Adrenal gland (tissue), 5 donors: Measurements from ENCODE around the gene RNF217.

ENCODE experiments used
- CTCF ChIP-seq, 6 experiments: fragments of 450-650 bp in 4 of 6; fragments of 200-600 bp in 2 of 6; sonication (generic) in 1 of 6; IDR thresholded peaks; 1 replicate in 5 of 6; 2 replicates in 1 of 6; pipeline versions ENCODE4 v1.5.1 to v1.8.0; 2016 to 2021; ENCODE audit warnings: antibody characterized with exemption in 6 of 6, mild to moderate bottlenecking in 2 of 6, moderate library complexity in 1 of 6
- POLR2A ChIP-seq, 2 donors: fragments of 450-650 bp; IDR thresholded peaks; one replicate each; pipeline ENCODE4 v1.6.1; 2017; ENCODE audit warnings: antibody characterized with exemption in 2 of 2, mild to moderate bottlenecking in 2 of 2, moderate library complexity in 1 of 2
- donor health status: DM: no; HTN: no; CAD: no.

GRCh38 chr6:124924333-124924759 is 37.9 kb upstream of the RNF217 start:
- TF ChIP-seq POLR2A (IDR thresholded peaks at IDR 0.05) (no peak), CTCF (IDR thresholded peaks at IDR 0.05) (no peak)
